Measurements from ENCODE around the gene NAPB. TPM values are rescaled to one million over a fixed set of nuclear protein-coding genes. Genes with fewer than 3 reads are reported as not detected.

Gene NAPB

GRCh38 chr20:23326774-23327173 lies 94.5 kb downstream of the NAPB start:
- H4K8ac ChIP-seq (ENCODE audit: low read depth, low read length), result no peak overlapping the region
- peak overlapping the region in 1 of 2 donors; percentile 32 for H3K4me3 ChIP-seq (ENCODE audit: low read length in 2 of 2)
- peaks cover 0 to 6% of the 10 kb centered on the region in 2 donors for H3K4me1 ChIP-seq (ENCODE audit: control insufficient read depth in 2 of 2, insufficient read depth in 1 of 2, low read depth in 1 of 2, low read length in 2 of 2)
- DNase-seq (ENCODE audit: low spot score), result no peak
- H3K27me3 ChIP-seq (ENCODE audit: control insufficient read depth in 3 of 3, insufficient read depth in 3 of 3, low read depth in 1 of 3, low read length in 3 of 3), result no peaks in the 10 kb centered on the region
- H3K79me1 ChIP-seq (ENCODE audit: low read depth, low read length), result no peaks in the 10 kb centered on the region
- no peak overlapping the region for H3K27ac ChIP-seq (replicated peaks; ENCODE audit: low read length)
- no peak overlapping the region for H2BK12ac ChIP-seq (ENCODE audit: low read length)
- H3K9me3 ChIP-seq (replicated peaks in 1 of 2; ENCODE audit: control insufficient read depth in 2 of 2, insufficient read depth in 1 of 2, low read depth in 1 of 2, low read length in 2 of 2), result peaks cover 0 to 3% of the 10 kb centered on the region in 2 donors
- no peak overlapping the region for H2AK5ac ChIP-seq (ENCODE audit: low read depth, low read length)
- WGBS, 2 donors (ENCODE audit: extremely low coverage in 2 of 2, insufficient read length in 2 of 2, insufficient replicate concordance in 1 of 2), result no CpG with 5 or more reads among the region's 8 CpGs
- H3K18ac ChIP-seq (ENCODE audit: low read length), result peak overlapping the region; percentile 80
- no peak overlapping the region for H2BK5ac ChIP-seq (ENCODE audit: low read length)
- no peak overlapping the region for H3K4ac ChIP-seq (ENCODE audit: low read length)
- H3K14ac ChIP-seq (ENCODE audit: low read length), result no peak overlapping the region
- H3K4me2 ChIP-seq (ENCODE audit: insufficient read depth, low read length, poor library complexity, severe bottlenecking), result no peak overlapping the region
- H4K91ac ChIP-seq (ENCODE audit: low read depth, low read length, poor library complexity), result no peak overlapping the region
- no peak overlapping the region for H2BK15ac ChIP-seq (ENCODE audit: low read length)
- no peak overlapping the region for H3K9ac ChIP-seq (ENCODE audit: low read depth, low read length, poor library complexity)
- H2AFZ ChIP-seq (ENCODE audit: low read length), result no peak overlapping the region
- H3K36me3 ChIP-seq (replicated peaks in 1 of 2; ENCODE audit: control insufficient read depth in 2 of 2, insufficient read depth in 2 of 2, low read length in 2 of 2), result no peaks in the 10 kb centered on the region
- H3K23ac ChIP-seq (ENCODE audit: low read depth, low read length, poor library complexity), result no peak overlapping the region
- no peak overlapping the region for H2BK120ac ChIP-seq (ENCODE audit: low read depth, low read length)

- no peak overlapping the region for H3K27ac ChIP-seq (replicated peaks; ENCODE audit: low read length)
- WGBS, 2 donors (ENCODE audit: extremely low coverage in 2 of 2, insufficient read length in 2 of 2, insufficient replicate concordance in 1 of 2), result no CpG with 5 or more reads among the region's 3 CpGs
- H2AK5ac ChIP-seq (ENCODE audit: low read depth, low read length), result no peak overlapping the region
- no peak overlapping the region for H2BK5ac ChIP-seq (ENCODE audit: low read length)
- H4K8ac ChIP-seq (ENCODE audit: low read depth, low read length), result no peak overlapping the region
- H2BK12ac ChIP-seq (ENCODE audit: low read length), result no peak overlapping the region
- no peak overlapping the region for H3K14ac ChIP-seq (ENCODE audit: low read length)
- H3K27me3 ChIP-seq (ENCODE audit: control insufficient read depth in 3 of 3, insufficient read depth in 3 of 3, low read depth in 1 of 3, low read length in 3 of 3), result no peaks in the 10 kb centered on the region
- no peak overlapping the region for H2AFZ ChIP-seq (ENCODE audit: low read length)
- peaks cover 0 to 3% of the 10 kb centered on the region in 2 donors for H3K9me3 ChIP-seq (replicated peaks in 1 of 2; ENCODE audit: control insufficient read depth in 2 of 2, insufficient read depth in 1 of 2, low read depth in 1 of 2, low read length in 2 of 2)
- no peak for DNase-seq (ENCODE audit: low spot score)
- H3K4me3 ChIP-seq (ENCODE audit: low read length in 2 of 2), result no peak overlapping the region
- H3K18ac ChIP-seq (ENCODE audit: low read length), result no peak overlapping the region
- no peaks in the 10 kb centered on the region for H3K79me1 ChIP-seq (ENCODE audit: low read depth, low read length)
- H3K4ac ChIP-seq (ENCODE audit: low read length), result no peak overlapping the region
- H3K36me3 ChIP-seq (replicated peaks in 1 of 2; ENCODE audit: control insufficient read depth in 2 of 2, insufficient read depth in 2 of 2, low read length in 2 of 2), result no peaks in the 10 kb centered on the region
- no peak overlapping the region for H4K91ac ChIP-seq (ENCODE audit: low read depth, low read length, poor library complexity)
- no peak overlapping the region for H2BK15ac ChIP-seq (ENCODE audit: low read length)
- H3K23ac ChIP-seq (ENCODE audit: low read depth, low read length, poor library complexity), result no peak overlapping the region
- H3K4me1 ChIP-seq (ENCODE audit: control insufficient read depth in 2 of 2, insufficient read depth in 1 of 2, low read depth in 1 of 2, low read length in 2 of 2), result peaks cover 0 to 6% of the 10 kb centered on the region in 2 donors
- H3K4me2 ChIP-seq (ENCODE audit: insufficient read depth, low read length, poor library complexity, severe bottlenecking), result no peak overlapping the region
- H2BK120ac ChIP-seq (ENCODE audit: low read depth, low read length), result no peak overlapping the region
- H3K9ac ChIP-seq (ENCODE audit: low read depth, low read length, poor library complexity), result no peak overlapping the region
Measured at GRCh38 chr20:23325107-23325506, 96.2 kb downstream of the NAPB start.

Small RNA genes lying within 50 kb of the gene (small RNA-seq; reads per million reads assigned to genes)
- gene RF00019 (ENCODE audit: insufficient read depth), result not detected
- gene RNA5SP479 (ENCODE audit: insufficient read depth), result not detected

Measured in neuronal stem cell (in vitro differentiated cells).